Psoas muscle (tissue), 8 donors: ENCODE data around the gene NOVA1. TPM values are rescaled to one million over a fixed set of nuclear protein-coding genes. Genes with fewer than 3 reads are reported as not detected.
A peak's percentile ranks its signal among the peaks of the same experiment; 100 is the strongest.

Source experiments
- ATAC-seq, 4 donors: fragments of 200-7000 bp; cut with Tn5 transposase; one replicate each; pipeline ENCODE4 v1.9.1; 2020; ENCODE audit warnings: moderate library complexity in 3 of 4, mild to moderate bottlenecking in 2 of 4
- DNase-seq, 2 donors: peaks; one replicate each; pipeline ENCODE4 v3.0.0-alpha.2; 2020
- H3K27ac ChIP-seq: fragments of 200-600 bp; one replicate; pipeline ENCODE4 v1.8.0; 2022
- H3K27me3 ChIP-seq, 3 donors: fragments of 200-600 bp in 1 of 3; one replicate each; pipeline versions ENCODE4 v1.6.1 to v1.8.0; 2013 to 2022; ENCODE audit warnings: low read length in 2 of 3, mild to moderate bottlenecking in 2 of 3, moderate library complexity in 1 of 3; ENCODE audit not compliant: insufficient read depth in 3 of 3
- H3K36me3 ChIP-seq, 2 donors: fragments of 200-600 bp in 1 of 2; one replicate each; pipeline versions ENCODE4 v1.6.1 to v1.8.0; 2013 to 2022; ENCODE audit warnings: low read depth in 1 of 2, mild to moderate bottlenecking in 1 of 2, moderate library complexity in 1 of 2; ENCODE audit not compliant: insufficient read depth in 1 of 2
- H3K4me1 ChIP-seq: fragments of 200-600 bp; one replicate; pipeline ENCODE4 v1.8.0; 2022
- H3K4me3 ChIP-seq: fragments of 200-600 bp; one replicate; pipeline ENCODE4 v1.8.0; 2022; ENCODE audit warnings: mild to moderate bottlenecking
- H3K9me3 ChIP-seq: fragments of 200-600 bp; one replicate; pipeline ENCODE4 v1.8.0; 2022
- WGBS, 3 donors: extraction: QIAGEN DNeasy Blood & Tissue Kit; methylation state at CpG; one replicate each; pipeline versions ENCODE4 v1.1.6 to v1.1.7; 2013; 5-methylcytosine and 5-hydroxymethylcytosine counted together
- intact Hi-C, 2 donors: fragments of 100-400 bp; cut with DNase I; formaldehyde crosslinking; loops; one replicate each; pipeline versions ENCODE4 v1.11.0 to v1.14.2; 2022
- polyA plus RNA-seq, 3 donors: library from polyadenylated mRNA; stranded (reverse); fragments of 200-250 nt; gene quantifications; one replicate each; pipeline ENCODE4 v1.2.3, GENCODE V29; 2013
- total RNA-seq, 4 donors: library from RNA; stranded (reverse); fragmentation: NEBNext Ultra II Directional in 2 of 4; extraction: Animal tissue kit (Norgen Biotek cat#: 25700) in 2 of 4; gene quantifications; one replicate each; pipeline versions ENCODE4 v1.2.1 to v1.2.4, GENCODE V29; 2021 to 2023
- TF ChIP-seq, protein P1 (sequence below): fragments of 200-600 bp; IDR thresholded peaks from one replicate; pipeline ENCODE4 v1.8.0; 2022; ENCODE audit warnings: antibody characterized with exemption
- donor health status: healthy with polysubstance abuse.
- donor health status: DM: no; HTN: no; CAD: no; lungs with moderate emphysema.
- donor health status: Bipolar disorder and iron deficiency.
- donor health status: healthy.
- donor health status: DM: yes; HTN: yes; CAD: no.
- donor health status: DM: no; HTN: no; CAD: no.
- donor health status: DM: no; HTN: no; CAD: no.
- donor health status: DM: yes; HTN: yes; CAD: no.

Gene NOVA1
- total and polyA plus RNA-seq, 7 donors: 0.73 to 4.4 (median 2.5) TPM

- TF ChIP-seq, protein P1, sequence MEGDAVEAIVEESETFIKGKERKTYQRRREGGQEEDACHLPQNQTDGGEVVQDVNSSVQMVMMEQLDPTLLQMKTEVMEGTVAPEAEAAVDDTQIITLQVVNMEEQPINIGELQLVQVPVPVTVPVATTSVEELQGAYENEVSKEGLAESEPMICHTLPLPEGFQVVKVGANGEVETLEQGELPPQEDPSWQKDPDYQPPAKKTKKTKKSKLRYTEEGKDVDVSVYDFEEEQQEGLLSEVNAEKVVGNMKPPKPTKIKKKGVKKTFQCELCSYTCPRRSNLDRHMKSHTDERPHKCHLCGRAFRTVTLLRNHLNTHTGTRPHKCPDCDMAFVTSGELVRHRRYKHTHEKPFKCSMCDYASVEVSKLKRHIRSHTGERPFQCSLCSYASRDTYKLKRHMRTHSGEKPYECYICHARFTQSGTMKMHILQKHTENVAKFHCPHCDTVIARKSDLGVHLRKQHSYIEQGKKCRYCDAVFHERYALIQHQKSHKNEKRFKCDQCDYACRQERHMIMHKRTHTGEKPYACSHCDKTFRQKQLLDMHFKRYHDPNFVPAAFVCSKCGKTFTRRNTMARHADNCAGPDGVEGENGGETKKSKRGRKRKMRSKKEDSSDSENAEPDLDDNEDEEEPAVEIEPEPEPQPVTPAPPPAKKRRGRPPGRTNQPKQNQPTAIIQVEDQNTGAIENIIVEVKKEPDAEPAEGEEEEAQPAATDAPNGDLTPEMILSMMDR: no peak
- H3K4me1 ChIP-seq: no peaks in the 10 kb centered on the region
- no peaks in the 10 kb centered on the region for H3K27me3 ChIP-seq
- ATAC-seq (no peak), DNase-seq (no peak)
- H3K27ac ChIP-seq: no peak overlapping the region
- no peak overlapping the region for H3K4me3 ChIP-seq
- H3K36me3 ChIP-seq: no peaks in the 10 kb centered on the region
- H3K9me3 ChIP-seq: no peaks in the 10 kb centered on the region
- intact Hi-C loops: no loop called here
- 24 to 28% (median 27%) methylated on average over 5 of the region's 5 CpGs for WGBS, 3 donors
Measured at GRCh38 chr14:26427097-26427496, 170.7 kb downstream of the NOVA1 start.

DNA sequence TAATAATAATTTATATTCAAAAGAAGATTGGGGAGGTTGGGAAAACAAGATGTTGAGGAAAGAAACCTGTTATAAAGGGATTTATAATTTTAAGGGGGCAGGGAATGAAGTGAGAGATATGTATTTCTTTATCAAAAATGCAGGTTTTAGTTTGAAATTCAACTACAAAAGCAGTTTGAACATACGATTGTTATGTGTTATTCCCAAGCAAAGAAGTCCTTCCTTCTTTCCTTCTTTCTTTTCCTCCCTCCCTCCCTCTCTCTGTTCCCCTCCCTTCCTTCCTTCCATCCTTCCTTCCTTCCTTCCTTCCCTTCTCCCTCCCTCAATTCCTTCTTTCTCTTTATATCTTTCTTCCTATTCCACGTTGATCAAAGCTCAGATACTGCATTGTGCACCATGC lies 173.3 kb downstream of the NOVA1 start:
- TF ChIP-seq, protein P1: no peak
- ATAC-seq (no peak), DNase-seq (no peak)
- Histone ChIP-seq H3K4me3 (no peak overlapping the region), H3K36me3 (no peaks in the 10 kb centered on the region), H3K4me1 (no peaks in the 10 kb centered on the region), H3K27ac (no peak overlapping the region), H3K27me3 (no peaks in the 10 kb centered on the region), H3K9me3 (no peaks in the 10 kb centered on the region)
- intact Hi-C loops: no loop called here
- 52 to 71% (median 55%) methylated on average over 2 of the region's 2 CpGs for WGBS, 3 donors

GRCh38 chr14:26415618-26416123 lies 182.2 kb downstream of the NOVA1 start:
- WGBS, 3 donors: 29 to 52% (median 45%) methylated on average over 7 of the region's 7 CpGs
- Histone ChIP-seq H3K27ac (no peak overlapping the region), H3K4me1 (no peaks in the 10 kb centered on the region), H3K36me3 (no peaks in the 10 kb centered on the region), H3K9me3 (no peaks in the 10 kb centered on the region), H3K4me3 (no peak overlapping the region), H3K27me3 (peaks cover 0 to 2% (median 0%) of the 10 kb centered on the region in 3 donors)
- TF ChIP-seq, protein P1: no peak
- ATAC-seq (peak in 1 of 4 donors; percentile 54), DNase-seq (peak; percentile 20 to 67)
- intact Hi-C loops: no loop called here

GRCh38 chr14:26414926-26415325 lies 182.9 kb downstream of the NOVA1 start:
- H3K27ac ChIP-seq: no peak overlapping the region
- H3K9me3 ChIP-seq: no peaks in the 10 kb centered on the region
- TF ChIP-seq, protein P1: no peak
- H3K36me3 ChIP-seq: no peaks in the 10 kb centered on the region
- DNase-seq: no peak
- ATAC-seq: no peak
- no peak overlapping the region for H3K4me3 ChIP-seq
- intact Hi-C loops: no loop called here
- H3K4me1 ChIP-seq: no peaks in the 10 kb centered on the region
- peaks cover 0 to 2% (median 0%) of the 10 kb centered on the region in 3 donors for H3K27me3 ChIP-seq

DNA sequence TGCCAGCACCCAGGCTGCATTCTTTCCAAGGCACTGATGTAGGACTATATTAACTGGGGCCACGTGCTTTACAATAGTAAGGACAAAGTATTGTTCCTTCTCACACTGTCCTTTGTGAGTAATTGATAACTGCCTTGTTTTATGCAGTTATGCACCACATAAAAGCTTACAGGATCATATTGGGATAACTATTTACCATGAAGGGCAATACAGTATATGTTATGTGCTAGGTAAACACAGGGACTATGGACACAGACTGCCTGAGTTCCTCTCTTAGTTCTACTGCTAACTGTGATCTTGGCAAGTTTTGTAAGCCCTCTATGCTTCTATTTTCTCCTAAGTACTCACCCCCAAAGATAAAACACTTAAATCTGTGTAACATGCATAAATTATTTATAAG lies 183.7 kb downstream of the NOVA1 start:
- TF ChIP-seq, protein P1: no peak
- Histone ChIP-seq H3K9me3 (no peaks in the 10 kb centered on the region), H3K27ac (no peak overlapping the region), H3K4me3 (no peak overlapping the region), H3K27me3 (peaks cover 0 to 2% (median 0%) of the 10 kb centered on the region in 3 donors), H3K36me3 (no peaks in the 10 kb centered on the region), H3K4me1 (no peaks in the 10 kb centered on the region)
- DNase-seq (no peak), ATAC-seq (no peak)
- intact Hi-C loops: no loop called here
- 65 to 80% (median 73%) methylated on average over 1 of the region's 1 CpG for WGBS, 3 donors
